Sigmoid colon (tissue), 7 donors: ENCODE results near the gene POPDC2. TPM values are rescaled to one million over a fixed set of nuclear protein-coding genes. Genes with fewer than 3 reads are reported as not detected.

ENCODE experiments used
- DNase-seq: peaks from one replicate; pipeline ENCODE4 v3.0.0-alpha.2; 2019
- H3K27ac ChIP-seq, 4 donors: fragments of 200-600 bp; sonication (generic); one replicate each; pipeline ENCODE4 v1.5.1; 2016 to 2019; ENCODE audit warnings: mild to moderate bottlenecking in 1 of 4
- H3K27me3 ChIP-seq, 3 donors: fragments of 200-600 bp; sonication (generic); one replicate each; pipeline ENCODE4 v1.5.1; 2019; ENCODE audit warnings: mild to moderate bottlenecking in 1 of 3
- H3K36me3 ChIP-seq, 4 donors: fragments of 200-600 bp; sonication (generic); one replicate each; pipeline ENCODE4 v1.5.1; 2016 to 2019
- H3K4me1 ChIP-seq, 4 donors: fragments of 200-600 bp; sonication (generic); one replicate each; pipeline ENCODE4 v1.5.1; 2017 to 2019
- H3K4me3 ChIP-seq, 4 donors: fragments of 200-600 bp; sonication (generic); one replicate each; pipeline ENCODE4 v1.5.1; 2017 to 2019; ENCODE audit warnings: mild to moderate bottlenecking in 2 of 4, moderate library complexity in 1 of 4
- H3K9me3 ChIP-seq, 4 donors: fragments of 200-600 bp in 3 of 4; sonication (generic) in 3 of 4; one replicate each; pipeline versions ENCODE4 v1.5.1 to v1.6.1; 2013 to 2019
- CTCF ChIP-seq, 4 experiments: fragments of 450-650 bp in 3 of 4; fragments of 200-600 bp in 1 of 4; IDR thresholded peaks; one replicate each; pipeline ENCODE4 v1.5.1; 2016 to 2019; ENCODE audit warnings: antibody characterized with exemption in 4 of 4, mild to moderate bottlenecking in 3 of 4, moderate library complexity in 2 of 4
- EP300 ChIP-seq, 4 donors: sonication (generic); formaldehyde crosslinking; IDR thresholded peaks; one replicate each; pipeline ENCODE4 v1.6.1; 2017; ENCODE audit warnings: antibody characterized with exemption in 4 of 4
- POLR2A ChIP-seq, 2 donors: fragments of 450-650 bp; IDR thresholded peaks; one replicate each; pipeline ENCODE4 v1.6.1; 2016; ENCODE audit warnings: antibody characterized with exemption in 2 of 2, mild to moderate bottlenecking in 2 of 2, moderate library complexity in 2 of 2
- POLR2AphosphoS5 ChIP-seq, 4 donors: sonication (generic); formaldehyde crosslinking; IDR thresholded peaks; one replicate each; pipeline ENCODE4 v1.6.1; 2017; ENCODE audit warnings: antibody characterized with exemption in 4 of 4
- WGBS, 2 donors: extraction: QIAGEN DNeasy Blood & Tissue Kit; methylation state at CpG; one replicate each; pipeline ENCODE4 v1.1.7; 2013; 5-methylcytosine and 5-hydroxymethylcytosine counted together
- intact Hi-C: fragments of 100-400 bp; cut with DNase I; formaldehyde crosslinking; loops from one replicate; pipeline ENCODE4 v1.15.1; 2023
- polyA plus RNA-seq, 3 donors: library from polyadenylated mRNA; stranded (reverse); fragments of 200-250 nt; gene quantifications; one replicate each; pipeline ENCODE4 v1.2.3, GENCODE V29; 2013
- total RNA-seq, 4 donors: library from RNA; depleted of rRNA; stranded (reverse); fragments of >200 nt; gene quantifications; one replicate each; pipeline ENCODE4 v1.1.0, GENCODE V29; 2016
- donor health status: healthy with polysubstance abuse.
- donor health status: Bipolar disorder and iron deficiency.
- donor health status: healthy.

Gene POPDC2
- total and polyA plus RNA-seq, 7 donors, result 1.2 to 203 (median 86.6) TPM

- H3K4me3 ChIP-seq, result no peak overlapping the region
- DNase-seq, result no peak
- no peaks in the 10 kb centered on the region for H3K36me3 ChIP-seq
- H3K27ac ChIP-seq, result peak overlapping the region in 3 of 4 donors; percentile 23 to 68 (median 54)
- H3K27me3 ChIP-seq, result no peaks in the 10 kb centered on the region
- TF ChIP-seq POLR2AphosphoS5 (IDR thresholded peaks at IDR 0.05) (no peak), POLR2A (IDR thresholded peaks at IDR 0.05) (no peak), EP300 (IDR thresholded peaks at IDR 0.05) (no peak), CTCF (IDR thresholded peaks at IDR 0.05) (no peak)
- intact Hi-C loops, result loop anchor here (5.0 kb wide), 1 partner anchor 53 kb away; the partner anchor contains the start of gene ADPRH
- H3K4me1 ChIP-seq, result peaks cover 0 to 31% (median 9%) of the 10 kb centered on the region in 4 donors
- WGBS, 2 donors, result 81 to 89% methylated on average over 8 of the region's 8 CpGs
- no peaks in the 10 kb centered on the region for H3K9me3 ChIP-seq
Observed at GRCh38 chr3:119630128-119630879, 30.1 kb downstream of the POPDC2 start.

DNA sequence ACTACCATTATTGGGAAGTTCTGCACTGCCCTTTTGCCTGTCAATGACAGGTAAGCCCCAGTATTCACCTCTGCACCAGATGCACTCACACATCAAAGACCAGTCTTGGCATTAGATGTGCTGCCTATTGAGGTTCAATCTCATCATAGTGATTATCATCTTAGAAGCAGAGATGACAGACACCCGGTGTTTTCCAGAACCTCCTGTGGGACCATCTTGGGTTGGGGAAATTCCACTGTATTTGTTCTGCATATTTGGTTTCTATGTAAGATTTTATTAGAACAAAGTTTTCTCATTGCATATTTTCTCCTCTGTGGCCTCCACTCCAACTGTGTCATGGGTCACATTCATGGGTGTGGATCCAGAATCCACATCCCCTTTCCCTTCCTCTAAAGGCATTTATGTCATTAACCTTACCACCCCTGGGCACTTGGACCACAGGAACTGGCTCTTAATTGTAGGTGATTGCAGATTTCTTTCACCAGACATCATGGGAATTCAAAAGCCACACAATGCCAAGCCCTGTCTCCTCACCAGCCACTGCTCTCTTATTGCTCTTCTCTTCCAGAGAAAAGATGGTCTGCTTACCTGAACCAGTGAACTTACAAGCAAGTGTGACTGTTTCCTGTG, 31.5 kb downstream of the POPDC2 start:
- Histone ChIP-seq H3K27ac (peak overlapping the region in 1 of 4 donors; percentile 68), H3K4me1 (peaks cover 0 to 31% (median 9%) of the 10 kb centered on the region in 4 donors), H3K9me3 (no peaks in the 10 kb centered on the region), H3K36me3 (no peaks in the 10 kb centered on the region), H3K4me3 (no peak overlapping the region), H3K27me3 (no peaks in the 10 kb centered on the region)
- whole genome bisulfite sequencing, 2 donors, result 58 to 62% methylated on average over 1 of the region's 1 CpG
- DNase-seq, result no peak
- TF ChIP-seq CTCF (IDR thresholded peaks at IDR 0.05) (no peak), EP300 (IDR thresholded peaks at IDR 0.05) (no peak), POLR2A (IDR thresholded peaks at IDR 0.05) (no peak), POLR2AphosphoS5 (IDR thresholded peaks at IDR 0.05) (peak in 2 of 4 donors; percentile 16 to 23)
- intact Hi-C loops, result no loop called here

GRCh38 chr3:119628390-119628789, 32.0 kb downstream of the POPDC2 start:
- TF ChIP-seq EP300 (IDR thresholded peaks at IDR 0.05) (no peak), POLR2A (IDR thresholded peaks at IDR 0.05) (no peak), POLR2AphosphoS5 (IDR thresholded peaks at IDR 0.05) (no peak), CTCF (IDR thresholded peaks at IDR 0.05) (no peak)
- no peak for DNase-seq
- Histone ChIP-seq H3K9me3 (no peaks in the 10 kb centered on the region), H3K27ac (peak overlapping the region in 1 of 4 donors; percentile 50), H3K27me3 (no peaks in the 10 kb centered on the region), H3K36me3 (no peaks in the 10 kb centered on the region), H3K4me3 (no peak overlapping the region), H3K4me1 (peaks cover 0 to 31% (median 9%) of the 10 kb centered on the region in 4 donors)
- WGBS, 2 donors, result 63 to 82% methylated on average over 4 of the region's 4 CpGs
- intact Hi-C loops, result no loop called here

DNA sequence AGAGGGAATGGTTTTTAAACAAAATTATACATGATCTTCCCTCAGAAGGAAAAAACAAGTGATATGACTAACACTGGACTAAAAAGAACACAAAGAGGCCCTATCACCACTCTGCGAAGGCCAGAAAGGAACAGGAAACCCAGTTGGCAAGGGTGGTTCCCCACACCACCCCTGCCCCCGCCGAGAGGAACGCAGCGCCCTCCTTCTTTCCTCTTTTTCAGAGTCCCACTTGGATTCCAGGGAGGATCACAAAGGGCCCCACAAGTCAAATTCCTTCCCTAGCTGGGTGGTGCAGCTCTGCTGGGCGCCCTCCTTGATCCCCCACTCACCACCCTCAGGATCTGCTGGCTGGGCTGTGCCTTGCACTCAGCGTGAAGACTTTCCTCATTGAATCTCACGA, 32.9 kb downstream of the POPDC2 start:
- Histone ChIP-seq H3K27ac (peak overlapping the region in 2 of 4 donors; percentile 6 to 50), H3K4me3 (no peak overlapping the region), H3K27me3 (no peaks in the 10 kb centered on the region), H3K4me1 (peaks cover 0 to 27% (median 9%) of the 10 kb centered on the region in 4 donors), H3K9me3 (no peaks in the 10 kb centered on the region), H3K36me3 (no peaks in the 10 kb centered on the region)
- intact Hi-C loops, result no loop called here
- no peak for DNase-seq
- TF ChIP-seq EP300 (IDR thresholded peaks at IDR 0.05) (no peak), POLR2AphosphoS5 (IDR thresholded peaks at IDR 0.05) (no peak), CTCF (IDR thresholded peaks at IDR 0.05) (no peak)
- WGBS, 2 donors, result 58 to 82% methylated on average over 8 of the region's 8 CpGs
